ENCODE measurements around the gene CCDC134.
"Not testable (repeated sequence)": the region's sequence is repeated elsewhere in the genome, so short reads cannot be mapped to it uniquely, and the experiment has no call there.

The CCDC134 gene

DNA sequence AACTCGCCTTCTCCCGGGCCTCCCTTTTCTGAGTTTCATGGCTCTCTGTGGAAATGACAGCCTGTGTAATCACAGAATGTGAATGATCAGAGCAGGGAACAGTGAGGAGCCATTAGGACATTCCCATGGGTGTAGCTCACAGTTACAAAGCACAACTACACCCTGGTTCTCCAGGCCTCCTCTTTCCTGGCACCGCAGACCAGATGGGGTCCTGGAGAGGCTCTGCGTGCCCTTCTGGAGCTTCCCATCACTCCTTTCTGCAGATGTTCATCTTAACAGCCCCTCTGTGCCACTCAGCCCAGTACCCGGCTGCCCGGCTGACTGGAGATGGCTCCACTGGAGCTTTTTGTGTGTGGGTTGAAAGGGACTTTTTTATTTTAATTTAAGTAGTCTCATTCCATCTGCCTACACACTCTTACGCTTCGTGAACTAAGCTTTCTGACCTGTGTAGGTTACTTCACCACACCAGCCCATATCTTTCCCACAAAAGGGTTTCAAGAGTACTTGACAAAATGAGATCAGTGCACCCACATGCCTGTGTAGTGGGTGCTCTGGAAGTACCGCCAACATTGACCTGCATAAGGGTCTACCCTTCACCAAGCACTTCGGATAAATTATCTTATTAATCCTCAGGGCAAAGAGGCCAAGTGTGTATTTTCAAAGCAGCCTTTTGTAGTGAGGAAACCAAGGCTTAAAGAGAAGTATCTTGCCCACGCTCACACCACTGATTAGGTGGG lies 62.2 kb downstream of the CCDC134 start:
- Mint-ChIP-seq H3K4me3 (peak overlapping the region; percentile 78), H3K4me1 (peaks cover 69% of the 10 kb centered on the region), H3K27ac (peak overlapping the region; percentile 97), H3K9me3 (no peaks in the 10 kb centered on the region), H3K36me3 (peaks cover 68% of the 10 kb centered on the region)
- peak; percentile 39 to 81 for DNase-seq (ENCODE audit: low spot score in 2 of 2)
- peak; percentile 85 for ATAC-seq

DNA sequence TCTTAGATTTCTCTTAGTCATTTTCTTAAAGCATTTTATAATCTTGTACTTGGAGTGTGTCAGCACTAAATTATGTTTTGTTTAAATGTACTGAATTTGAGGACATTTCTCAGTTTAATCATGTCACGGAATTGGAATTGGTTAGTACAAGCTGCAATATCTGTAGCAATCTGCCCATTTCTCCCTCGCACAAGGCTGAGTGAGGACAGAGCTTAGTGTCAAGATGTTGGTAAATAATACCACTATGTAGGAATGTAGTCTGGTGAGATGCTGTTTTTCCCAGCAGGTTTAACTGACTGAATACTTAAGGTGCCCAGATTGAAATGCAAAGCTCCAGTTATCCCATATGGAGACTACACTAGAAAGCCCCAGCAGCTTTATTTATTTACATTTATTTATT lies 63.0 kb downstream of the CCDC134 start:
- peaks cover 61% of the 10 kb centered on the region for H3K4me1 Mint-ChIP-seq
- H3K27ac Mint-ChIP-seq, result peak overlapping the region; percentile 97
- H3K36me3 Mint-ChIP-seq, result peaks cover 73% of the 10 kb centered on the region
- ATAC-seq, result no peak
- no peaks in the 10 kb centered on the region for H3K9me3 Mint-ChIP-seq
- H3K4me3 Mint-ChIP-seq, result peak overlapping the region; percentile 78
- DNase-seq (ENCODE audit: low spot score in 2 of 2), result no peak

DNA sequence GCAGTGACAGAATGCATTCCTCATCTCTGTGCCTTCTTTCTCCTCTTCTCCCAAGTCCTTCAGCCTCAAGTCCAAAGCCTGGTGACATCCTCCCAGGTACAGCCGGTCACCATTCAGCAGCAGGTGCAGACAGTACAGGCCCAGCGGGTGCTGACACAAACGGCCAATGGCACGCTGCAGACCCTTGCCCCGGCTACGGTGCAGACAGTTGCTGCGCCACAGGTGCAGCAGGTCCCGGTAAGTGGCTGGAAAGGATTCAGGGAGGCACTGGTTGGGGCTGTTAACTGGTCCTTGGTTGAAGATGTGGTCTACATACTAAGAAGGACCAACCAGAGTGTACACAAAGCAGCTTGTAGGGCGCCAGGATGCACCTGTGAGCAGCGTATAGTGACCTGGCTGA lies 68.1 kb downstream of the CCDC134 start:
- Mint-ChIP-seq H3K4me3 (no peak overlapping the region), H3K9me3 (no peaks in the 10 kb centered on the region), H3K36me3 (peaks cover 92% of the 10 kb centered on the region), H3K27ac (no peak overlapping the region), H3K4me1 (peaks cover 39% of the 10 kb centered on the region)
- DNase-seq (ENCODE audit: low spot score in 2 of 2) (no peak), ATAC-seq (no peak)

DNA sequence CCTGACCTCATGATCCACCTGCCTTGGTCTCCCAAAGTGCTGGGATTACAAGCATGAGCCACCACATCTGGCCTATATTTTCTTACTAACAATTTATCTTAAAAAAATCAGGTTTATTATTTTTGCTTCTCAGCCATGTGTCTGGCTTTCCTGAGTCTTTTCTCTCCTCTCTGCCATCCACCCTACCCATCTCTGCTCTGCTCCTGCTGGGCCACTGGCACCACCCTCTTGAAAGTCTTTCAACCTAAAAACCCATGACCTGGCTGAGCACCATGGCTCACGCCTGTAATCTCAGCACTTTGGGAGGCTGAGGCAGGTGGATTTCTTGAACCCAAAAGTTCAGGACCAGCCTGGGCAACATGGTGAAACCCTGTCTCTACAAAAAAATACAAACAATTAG lies 69.6 kb downstream of the CCDC134 start:
- not testable (repeated sequence) for DNase-seq (ENCODE audit: low spot score in 2 of 2); ATAC-seq; H3K4me3 Mint-ChIP-seq; H3K9me3 Mint-ChIP-seq; H3K27ac Mint-ChIP-seq
- H3K36me3 Mint-ChIP-seq, result peaks cover 100% of the 10 kb centered on the region
- H3K4me1 Mint-ChIP-seq, result peaks cover 39% of the 10 kb centered on the region

DNA sequence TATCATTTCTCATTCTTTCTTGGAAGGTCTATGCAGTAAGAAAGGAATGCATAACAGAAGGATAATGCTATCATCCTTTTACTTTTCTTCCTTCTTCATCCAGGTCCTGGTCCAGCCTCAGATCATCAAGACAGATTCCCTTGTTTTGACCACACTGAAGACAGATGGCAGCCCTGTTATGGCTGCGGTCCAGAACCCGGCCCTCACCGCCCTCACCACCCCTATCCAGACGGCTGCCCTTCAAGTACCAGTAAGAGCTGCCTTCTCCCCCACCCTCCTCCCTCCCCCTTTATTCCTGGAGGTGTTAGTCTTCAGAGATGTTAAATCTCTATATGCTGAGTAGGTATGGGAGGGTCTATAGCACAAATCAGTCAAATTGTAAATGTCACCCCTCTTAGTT lies 70.3 kb downstream of the CCDC134 start:
- Mint-ChIP-seq H3K4me3 (no peak overlapping the region), H3K36me3 (peaks cover 100% of the 10 kb centered on the region), H3K9me3 (no peaks in the 10 kb centered on the region), H3K27ac (no peak overlapping the region), H3K4me1 (peaks cover 38% of the 10 kb centered on the region)
- ATAC-seq (no peak), DNase-seq (ENCODE audit: low spot score in 2 of 2) (no peak)

DNA sequence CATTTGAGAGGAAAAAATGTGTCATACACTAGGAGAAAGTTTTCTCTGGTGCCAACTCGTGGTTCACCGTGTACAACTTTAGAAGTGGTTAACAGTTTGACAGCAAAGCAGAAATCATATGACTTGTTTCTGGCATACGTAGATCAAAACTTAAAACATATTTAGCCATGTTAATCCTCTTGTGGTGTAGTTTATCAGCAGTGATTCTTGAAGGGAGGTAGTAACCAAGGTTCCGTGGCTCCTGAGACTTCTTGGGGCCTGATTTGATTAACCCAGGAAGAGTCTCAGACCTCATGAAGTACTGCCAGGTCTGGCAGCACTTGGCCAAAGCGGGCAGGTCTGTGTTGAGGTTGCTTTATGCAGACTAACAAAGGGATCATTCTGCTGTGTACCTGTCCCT lies 72.9 kb downstream of the CCDC134 start:
- H3K9me3 Mint-ChIP-seq, result no peaks in the 10 kb centered on the region
- peak; percentile 97 for ATAC-seq
- H3K4me3 Mint-ChIP-seq, result peak overlapping the region; percentile 38
- peaks cover 43% of the 10 kb centered on the region for H3K4me1 Mint-ChIP-seq
- peaks cover 100% of the 10 kb centered on the region for H3K36me3 Mint-ChIP-seq
- H3K27ac Mint-ChIP-seq, result peak overlapping the region; percentile 90
- peak in 1 of 2 donors; percentile 61 for DNase-seq (ENCODE audit: low spot score in 2 of 2)

DNA sequence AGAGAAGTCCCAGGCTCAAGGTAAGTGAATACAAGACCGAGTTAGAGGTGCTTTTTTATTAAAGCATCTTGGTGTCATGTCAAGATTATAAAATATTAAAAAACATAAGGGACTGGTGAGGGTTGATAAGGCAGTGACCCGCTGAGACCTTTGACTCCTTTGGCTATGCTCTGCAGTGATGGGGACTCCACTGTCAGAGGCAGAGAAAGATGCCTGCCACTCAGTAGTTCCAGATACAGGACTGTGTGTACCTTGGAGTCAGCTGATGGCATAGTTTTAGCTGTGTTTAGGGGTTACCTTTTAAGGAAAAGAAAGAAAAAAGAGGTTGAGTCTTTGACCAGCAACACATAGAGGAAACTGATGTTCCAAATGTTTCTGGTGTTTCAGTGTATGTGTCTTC lies 73.6 kb downstream of the CCDC134 start:
- H3K27ac Mint-ChIP-seq, result no peak overlapping the region
- no peak for DNase-seq (ENCODE audit: low spot score in 2 of 2)
- no peak for ATAC-seq
- H3K9me3 Mint-ChIP-seq, result no peaks in the 10 kb centered on the region
- no peak overlapping the region for H3K4me3 Mint-ChIP-seq
- H3K4me1 Mint-ChIP-seq, result peaks cover 48% of the 10 kb centered on the region
- H3K36me3 Mint-ChIP-seq, result peaks cover 100% of the 10 kb centered on the region

DNA sequence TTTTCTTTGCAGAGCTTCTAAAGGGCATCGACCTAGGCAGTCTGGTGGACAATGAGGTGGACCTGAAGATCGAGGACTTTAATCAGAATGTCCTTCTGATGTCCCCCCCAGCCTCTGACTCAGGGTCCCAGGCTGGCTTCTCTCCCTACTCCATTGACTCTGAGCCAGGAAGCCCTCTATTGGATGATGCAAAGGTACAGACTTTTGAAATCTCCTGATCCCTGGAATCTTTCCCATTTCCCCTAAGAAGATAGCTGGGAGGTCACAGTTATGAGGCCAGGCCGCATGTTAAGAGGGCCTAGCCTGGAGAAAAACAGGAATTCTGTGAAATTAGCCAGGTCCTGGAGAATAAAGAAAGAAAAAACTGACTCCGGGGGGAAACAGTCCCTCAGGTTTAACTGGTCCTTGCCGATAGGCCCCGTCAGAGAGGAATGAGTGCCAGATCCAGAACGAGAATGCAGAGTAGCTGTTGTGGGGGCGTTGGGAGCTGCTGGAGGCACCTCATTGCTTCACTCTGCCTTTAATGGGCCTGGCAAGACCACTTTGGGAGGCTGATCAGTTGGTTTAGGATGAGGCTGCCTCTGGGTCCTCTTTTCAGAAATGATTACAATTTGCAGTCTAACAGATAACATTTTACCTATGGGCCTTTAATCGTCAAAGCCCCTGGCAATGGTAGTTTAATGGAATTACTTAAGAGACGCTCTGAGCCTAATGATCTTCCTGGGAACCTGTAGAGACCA lies 75.2 kb downstream of the CCDC134 start:
- Mint-ChIP-seq H3K36me3 (peaks cover 100% of the 10 kb centered on the region), H3K27ac (peak overlapping the region; percentile 32), H3K4me1 (peaks cover 50% of the 10 kb centered on the region), H3K9me3 (no peaks in the 10 kb centered on the region), H3K4me3 (no peak overlapping the region)
- no peak for DNase-seq (ENCODE audit: low spot score in 2 of 2)
- ATAC-seq, result no peak
